Stimulated activated CD4-positive, alpha-beta T cell treated with anti-CD3 and anti-CD28 coated beads, Interleukin-4, amount 100 ng/mL, for 1 hour (primary cell): Measurements from ENCODE around the gene ATAD3A.
"Not testable (repeated sequence)": the region's sequence is repeated elsewhere in the genome, so short reads cannot be mapped to it uniquely, and the experiment has no call there.

Source experiments
- DNase-seq: peaks from one replicate; pipeline ENCODE4 v3.0.0-alpha.2; 2020

ATAD3A gene

DNA sequence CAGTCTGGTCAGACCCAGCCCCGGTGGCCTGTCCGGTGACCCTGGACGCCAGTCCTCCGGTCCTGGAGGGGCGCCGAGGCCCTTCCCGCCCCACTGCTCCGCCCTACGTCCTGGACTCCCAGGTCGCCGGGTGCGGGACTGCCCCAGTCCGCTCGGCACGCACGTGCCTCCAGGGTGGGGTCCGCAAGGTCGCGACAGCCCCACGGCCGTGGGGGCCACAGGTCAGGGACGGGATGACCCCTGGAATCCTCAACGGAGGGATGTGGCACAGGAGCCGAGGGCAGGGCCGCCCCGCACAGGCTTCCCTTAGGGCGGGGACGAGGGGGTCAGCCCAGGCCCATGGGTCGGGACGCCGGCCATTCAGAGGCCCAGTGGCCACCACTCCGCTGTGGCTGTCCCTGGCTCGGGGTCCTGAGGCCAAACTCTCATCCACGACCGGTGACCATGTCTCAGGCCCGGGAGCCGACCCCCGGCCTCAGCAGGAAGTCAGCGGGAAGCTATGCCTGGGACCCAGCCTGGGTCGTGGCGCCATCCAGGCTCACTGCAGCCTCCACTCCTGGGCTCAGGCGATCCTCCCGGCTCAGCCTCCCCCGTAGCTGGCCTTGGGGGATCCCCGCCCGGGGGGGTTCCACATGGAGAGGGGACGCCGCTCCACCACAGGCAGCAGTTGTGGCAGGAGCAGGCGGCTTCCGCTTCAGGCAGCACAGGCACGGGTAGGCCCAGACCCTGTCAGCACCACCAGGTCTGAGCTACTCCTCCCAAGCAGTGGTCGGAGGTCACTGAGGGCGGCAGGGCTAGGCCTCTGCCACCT, 29.1 kb downstream of the ATAD3A start:
- no peak for DNase-seq

DNA sequence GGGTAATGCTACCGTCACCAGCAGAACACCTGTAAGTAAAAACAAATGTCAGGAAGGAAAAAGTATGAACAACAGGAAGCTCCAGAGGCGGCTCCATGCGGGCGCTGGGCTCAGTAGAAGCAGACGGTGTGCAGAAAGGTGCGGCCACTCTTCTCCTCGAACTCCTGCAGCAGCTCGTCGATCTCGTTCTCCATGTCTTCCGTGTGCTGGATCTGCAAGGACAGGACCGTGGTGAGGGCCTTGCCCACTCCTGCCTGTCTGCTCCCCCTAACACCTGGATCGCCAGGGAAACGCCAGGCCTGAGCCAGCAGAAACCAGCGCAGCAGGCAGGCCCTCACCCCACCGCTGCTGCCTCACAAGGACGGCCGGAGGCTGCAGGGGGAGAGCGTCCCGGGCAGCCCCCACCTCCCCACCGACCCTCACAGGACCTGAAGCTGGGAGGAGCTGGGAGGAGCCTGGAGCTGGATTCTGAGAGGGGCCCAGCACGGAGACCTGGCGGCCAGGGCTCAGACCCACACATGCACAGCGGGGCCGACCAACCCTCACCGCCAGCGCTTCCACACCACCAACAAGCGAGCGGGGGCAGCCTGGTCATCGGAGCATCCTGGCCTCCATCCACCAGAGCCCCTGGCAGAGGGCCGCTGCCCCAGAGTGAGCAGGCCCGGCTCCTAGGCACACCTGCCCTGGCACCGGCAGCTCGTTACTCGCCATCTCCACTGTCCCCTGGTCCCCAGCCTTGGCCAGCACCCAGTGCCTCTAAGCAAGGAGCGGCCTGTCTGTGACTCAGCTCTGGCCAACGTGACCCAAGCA, 30.2 kb downstream of the ATAD3A start:
- DNase-seq = no peak

DNA sequence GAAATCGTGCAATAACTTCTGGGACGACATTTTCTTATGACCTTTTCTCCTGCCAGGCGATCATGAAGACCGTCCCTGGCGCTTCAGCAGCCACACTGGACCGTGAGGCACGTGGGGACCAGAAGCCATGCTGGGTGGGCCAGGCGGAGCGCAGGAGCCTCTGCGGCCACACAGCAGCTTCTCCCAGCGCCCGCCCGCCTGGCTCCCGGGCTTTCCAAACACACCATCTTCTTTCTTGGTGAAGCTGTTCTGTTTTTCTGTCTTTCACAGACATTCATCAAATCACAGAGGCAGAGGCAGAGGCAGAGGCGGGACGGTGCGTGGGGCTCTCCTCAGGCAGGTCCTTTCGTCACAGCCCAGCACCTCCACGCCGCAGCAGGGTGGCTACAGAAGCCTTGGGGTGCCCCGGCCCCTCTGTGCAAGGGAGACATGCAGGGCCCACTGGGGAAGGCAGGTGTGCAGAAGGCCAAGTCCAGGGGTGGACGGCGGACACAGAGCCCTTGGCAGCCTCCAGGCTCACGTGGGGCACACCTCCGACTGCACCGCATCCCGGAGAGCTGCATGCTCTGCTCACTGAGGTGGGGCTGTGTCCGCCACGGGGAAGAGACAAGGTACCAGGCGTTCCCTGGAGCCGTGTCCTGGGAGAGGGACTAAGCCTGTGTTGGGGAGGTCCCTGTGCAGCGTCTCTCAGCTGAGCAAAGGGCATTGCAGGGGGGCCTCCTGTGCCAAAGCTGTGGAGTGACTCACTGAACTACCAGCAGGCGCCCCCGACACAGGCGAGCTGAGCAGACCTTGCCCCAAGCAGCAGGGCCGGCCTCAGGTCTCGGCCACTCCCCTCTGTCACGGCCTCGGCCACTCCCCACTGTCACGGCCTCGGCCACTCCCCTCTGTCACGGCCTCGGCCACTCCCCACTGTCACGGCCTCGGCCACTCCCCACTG, 31.1 kb downstream of the ATAD3A start:
- DNase-seq = no peak

DNA sequence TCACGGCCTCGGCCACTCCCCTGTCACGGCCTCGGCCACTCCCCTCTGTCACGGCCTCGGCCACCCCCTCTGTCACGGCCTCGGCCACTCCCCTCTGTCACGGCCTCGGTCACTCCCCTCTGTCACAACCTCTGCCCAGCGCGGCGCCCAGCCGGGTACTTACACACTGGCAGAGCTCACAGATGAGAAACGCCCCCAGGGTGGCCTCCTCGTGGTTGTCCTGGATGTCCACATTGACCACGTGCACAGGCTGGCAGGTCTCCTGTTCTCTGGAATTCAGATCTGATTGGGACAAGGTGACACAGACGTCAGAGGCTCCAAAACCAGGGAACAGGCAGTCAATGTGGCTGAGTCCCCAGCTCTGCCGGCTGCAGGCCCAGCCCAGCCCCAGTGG, 31.7 kb downstream of the ATAD3A start:
- no peak for DNase-seq

DNA sequence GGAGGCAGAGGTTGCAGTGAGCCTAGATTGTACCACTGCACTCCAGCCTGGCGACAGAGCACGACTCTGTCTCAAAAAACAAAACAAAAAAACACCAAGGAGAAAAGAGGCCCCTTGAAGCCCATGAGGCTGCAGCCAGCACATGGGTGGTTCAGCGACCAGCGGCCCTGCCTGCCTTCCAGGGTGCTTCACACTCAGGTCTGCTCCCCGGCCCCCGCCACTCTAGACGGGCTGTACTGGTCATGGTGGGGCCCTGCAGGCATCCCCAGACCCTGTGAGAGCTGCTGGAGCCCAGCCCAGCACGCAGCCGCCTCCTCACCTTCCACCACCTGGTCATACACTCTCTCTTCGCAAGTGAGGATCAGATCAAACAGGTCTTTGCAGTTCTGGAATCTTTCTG, 32.6 kb downstream of the ATAD3A start:
- no peak for DNase-seq

DNA sequence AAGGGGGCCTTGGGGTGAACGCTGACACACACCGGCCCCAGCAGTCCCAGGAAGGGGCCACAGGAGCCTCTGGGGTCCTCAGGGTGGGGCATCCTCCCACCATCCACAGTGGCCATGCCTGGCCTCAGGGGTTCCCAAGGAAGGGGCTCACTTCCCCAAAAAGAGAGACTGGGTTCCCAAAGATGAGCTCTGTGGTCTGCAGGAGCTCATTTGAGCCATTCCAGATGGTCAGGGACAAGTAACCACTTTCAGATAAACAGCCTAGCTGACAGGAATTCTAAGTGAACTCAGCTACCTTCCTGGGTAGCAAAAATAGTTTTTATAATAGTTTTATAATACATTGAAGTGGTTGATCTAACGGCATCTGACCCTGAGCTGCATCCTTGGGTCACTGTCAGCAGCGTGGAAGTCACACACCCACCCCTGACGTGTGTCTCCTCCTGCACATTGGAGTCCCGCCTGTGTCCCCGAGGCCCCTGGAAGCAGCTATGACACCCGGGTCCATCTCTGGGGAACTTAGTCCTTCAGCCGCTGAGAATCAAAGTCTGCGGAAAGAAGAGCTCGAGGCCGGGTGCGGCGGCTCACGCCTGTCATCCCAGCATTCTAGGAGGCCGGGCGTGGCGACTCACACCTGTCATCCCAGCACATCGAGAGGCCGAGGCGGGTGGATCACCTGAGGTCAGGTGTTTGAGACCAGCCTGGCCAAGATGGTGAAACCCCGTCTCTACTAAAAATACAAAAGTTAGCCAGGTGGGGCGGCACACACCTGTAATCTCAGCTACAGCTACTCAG, 34.2 kb downstream of the ATAD3A start:
- DNase-seq = no peak

DNA sequence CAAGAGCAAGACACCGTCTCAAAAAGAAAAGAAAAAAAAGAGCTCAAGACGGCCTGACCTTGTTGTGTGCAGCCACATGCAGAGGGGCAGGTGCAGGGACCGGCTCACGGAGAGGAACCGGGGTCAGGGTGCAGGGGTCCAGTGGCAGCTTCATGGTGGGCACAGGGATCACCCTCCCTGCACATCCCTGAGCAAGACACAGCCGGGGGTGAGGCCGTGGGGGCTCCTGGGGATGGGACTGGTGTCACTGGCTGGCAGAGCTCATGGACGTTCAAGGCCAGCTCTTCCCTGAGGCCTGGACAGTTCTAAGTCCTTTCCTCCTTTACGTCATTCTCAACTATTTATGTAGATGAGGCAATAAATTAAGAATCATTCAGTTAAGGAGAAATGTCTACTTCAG, 35.0 kb downstream of the ATAD3A start:
- no peak for DNase-seq

DNA sequence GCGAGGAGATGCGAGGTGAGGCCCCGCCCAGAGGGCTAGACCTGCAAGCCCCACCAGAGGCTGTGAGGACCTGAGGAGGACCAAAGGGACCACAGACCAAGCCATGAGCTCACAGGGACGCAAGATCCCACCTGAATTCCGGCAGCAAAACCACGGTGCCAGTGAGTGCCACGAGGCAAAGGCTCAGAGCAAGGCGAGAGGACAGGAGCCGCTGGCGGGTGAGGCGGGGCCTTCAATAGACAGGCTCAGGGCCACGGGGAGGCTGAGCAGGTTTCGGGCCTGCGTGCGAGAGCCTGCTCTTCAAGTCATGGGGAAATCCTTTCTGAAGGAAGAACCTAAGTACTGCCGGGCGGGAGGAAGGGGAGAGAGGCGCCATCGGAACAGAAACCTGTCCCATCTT, 35.5 kb downstream of the ATAD3A start:
- no peak for DNase-seq

DNA sequence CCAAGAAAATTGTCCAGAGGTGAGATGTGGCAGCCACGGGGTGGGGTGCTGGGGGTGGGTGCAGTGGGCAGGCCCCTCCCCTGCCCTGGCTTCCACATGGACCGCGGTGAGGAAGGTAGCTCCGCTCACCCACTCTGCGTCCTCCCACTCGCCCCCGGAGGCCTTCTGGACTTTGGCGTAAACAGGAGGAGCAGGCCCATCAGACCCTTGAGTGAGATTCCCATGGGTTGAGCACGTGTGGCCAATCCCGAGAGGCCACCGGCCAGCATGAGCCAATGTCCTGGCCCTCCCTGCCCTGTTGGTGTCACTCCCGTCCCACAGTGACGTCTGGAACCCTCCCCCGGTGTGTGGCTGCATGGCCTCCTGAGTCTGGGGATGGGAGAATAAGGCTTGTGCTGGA, 36.6 kb downstream of the ATAD3A start:
- no peak for DNase-seq

DNA sequence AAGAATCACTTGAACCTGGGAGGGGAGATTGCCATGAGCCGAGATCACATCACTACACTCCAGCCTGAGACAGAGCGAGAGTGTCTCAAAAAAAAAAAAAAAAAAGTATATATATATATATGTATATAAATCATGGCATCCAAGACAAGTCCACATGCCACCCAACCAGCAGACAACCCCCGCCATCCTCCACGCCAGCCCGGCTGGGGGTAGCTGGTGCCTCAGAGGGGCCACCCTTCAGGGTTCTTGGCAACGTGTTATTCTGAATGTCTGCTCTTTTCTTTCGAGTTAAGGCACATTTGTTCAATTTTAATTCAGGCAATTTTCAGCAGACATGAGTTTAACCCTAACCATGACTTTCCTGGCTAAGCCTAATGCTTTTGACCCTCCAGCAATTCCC, 38.1 kb downstream of the ATAD3A start:
- DNase-seq = no peak

DNA sequence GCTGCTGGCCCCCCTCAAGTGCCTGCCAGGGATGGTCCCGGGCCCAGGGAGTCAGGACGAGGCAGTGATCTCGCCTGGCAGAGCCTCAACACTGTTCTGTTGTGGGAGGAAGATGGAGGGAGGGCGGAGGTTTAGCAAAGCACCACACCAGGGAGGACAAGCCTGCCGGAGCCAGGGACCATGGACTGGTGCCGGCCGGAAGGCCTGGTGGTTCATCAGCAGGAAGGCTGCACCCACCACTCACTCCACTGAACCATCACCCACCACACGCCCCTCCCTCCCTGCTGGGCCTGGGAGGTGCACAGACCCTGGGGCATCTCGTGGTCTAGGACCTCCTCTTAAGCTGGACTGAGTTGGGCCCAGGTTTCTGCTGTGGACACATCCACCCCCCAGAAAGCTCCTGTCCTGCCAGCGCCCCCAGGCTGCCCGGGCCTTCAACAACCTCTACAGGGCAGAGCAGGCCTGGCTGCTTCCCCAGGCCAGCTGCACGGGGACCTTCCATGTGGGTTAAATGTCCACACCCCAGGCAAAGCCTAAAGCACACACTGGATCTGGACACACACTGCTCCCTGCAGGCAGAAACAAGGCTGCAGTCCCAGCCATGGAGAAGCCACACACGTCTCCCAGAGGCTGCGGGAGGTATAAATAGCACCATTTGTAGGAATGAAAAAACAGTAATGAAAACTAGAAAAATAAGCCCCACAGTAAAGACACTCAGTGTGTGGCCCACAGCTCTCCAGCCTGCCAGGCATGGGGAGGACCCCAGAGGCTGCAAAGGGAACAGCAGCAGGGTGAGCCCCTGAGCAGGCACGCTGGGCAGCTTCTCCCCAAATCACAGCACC, 38.9 kb downstream of the ATAD3A start:
- no peak for DNase-seq

DNA sequence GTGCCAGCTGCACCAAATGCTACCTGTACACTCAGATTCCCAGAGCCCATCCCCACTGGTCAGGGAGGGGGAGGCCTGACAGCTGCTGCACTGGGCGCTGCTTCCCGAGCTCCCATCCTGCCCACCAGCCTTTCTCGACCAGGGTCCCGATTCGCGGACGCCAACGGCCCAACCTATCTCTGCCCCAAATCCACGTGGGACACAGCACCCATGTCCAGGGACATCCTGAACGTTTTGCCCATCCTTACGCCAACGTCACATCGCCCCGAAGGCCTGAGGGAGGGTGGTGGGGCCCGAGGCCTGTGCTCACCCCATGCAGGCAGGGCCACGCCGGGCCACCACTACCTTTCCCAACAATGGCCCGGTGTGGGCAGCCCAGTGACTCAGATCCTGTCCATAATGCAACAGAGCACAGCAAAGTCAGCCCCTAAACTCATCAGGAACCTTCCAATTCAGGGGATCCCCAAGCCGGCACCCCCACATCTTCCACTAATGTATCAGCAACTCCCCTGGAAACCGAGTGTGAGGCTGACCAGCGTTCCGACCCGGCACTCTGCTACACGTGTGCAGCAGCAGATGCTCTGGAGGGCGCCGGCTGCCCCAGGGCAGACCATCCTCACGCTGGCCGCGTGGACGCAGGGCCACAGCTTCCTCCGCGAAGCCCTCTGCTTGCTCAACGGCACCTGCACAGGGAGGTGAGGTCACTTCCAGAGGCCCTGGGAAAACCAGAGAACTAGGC, 39.7 kb downstream of the ATAD3A start:
- DNase-seq = no peak

DNA sequence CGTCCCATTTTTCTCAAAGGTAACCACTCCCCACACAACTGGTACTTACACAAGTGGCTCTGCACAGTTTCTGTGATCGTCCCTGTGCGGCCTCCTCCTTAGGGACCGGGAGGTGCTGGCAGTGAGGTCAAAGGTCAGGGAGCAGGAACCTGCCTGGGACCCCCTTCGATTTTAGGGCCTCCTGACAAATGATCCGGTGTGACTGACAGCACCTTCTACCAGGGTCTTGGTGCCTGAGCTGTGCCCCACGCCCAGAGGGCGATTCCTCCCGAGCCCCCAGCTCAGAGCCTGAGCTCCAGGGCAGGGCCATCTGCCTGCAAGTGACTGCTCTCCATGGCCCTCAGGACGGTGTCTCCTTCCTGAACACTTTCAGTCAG, 40.3 kb downstream of the ATAD3A start:
- DNase-seq = no peak

DNA sequence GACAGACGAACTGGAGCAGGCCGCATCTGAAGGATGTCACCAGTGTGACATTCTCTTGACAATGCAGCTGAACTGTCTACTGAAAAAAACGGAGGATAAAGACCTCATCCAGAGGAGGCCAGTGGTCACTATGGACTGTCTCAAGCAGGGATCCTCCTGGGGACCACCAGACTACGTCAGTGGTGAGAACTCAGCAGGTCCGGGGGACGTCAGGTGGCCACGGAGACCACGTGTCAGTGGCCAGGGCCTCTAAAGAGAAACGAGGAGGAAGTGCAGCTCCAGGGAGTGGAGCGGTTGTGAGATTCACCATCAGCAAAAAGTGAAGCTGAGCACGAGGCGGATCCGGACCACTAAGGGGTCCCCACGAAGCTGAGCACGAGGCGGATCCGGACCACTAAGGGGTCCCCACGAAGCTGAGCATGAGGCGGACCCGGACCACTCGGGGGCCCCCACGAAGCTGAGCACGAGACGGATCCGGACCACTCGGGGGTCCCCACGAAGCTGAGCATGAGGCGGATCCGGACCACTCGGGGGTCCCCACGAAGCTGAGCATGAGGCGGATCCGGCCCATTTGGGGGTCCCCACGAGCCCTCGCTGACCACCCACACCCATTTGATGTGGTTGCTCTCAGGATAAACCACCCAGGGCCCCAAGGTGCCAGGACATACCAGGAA, 42.0 kb downstream of the ATAD3A start:
- no peak for DNase-seq

DNA sequence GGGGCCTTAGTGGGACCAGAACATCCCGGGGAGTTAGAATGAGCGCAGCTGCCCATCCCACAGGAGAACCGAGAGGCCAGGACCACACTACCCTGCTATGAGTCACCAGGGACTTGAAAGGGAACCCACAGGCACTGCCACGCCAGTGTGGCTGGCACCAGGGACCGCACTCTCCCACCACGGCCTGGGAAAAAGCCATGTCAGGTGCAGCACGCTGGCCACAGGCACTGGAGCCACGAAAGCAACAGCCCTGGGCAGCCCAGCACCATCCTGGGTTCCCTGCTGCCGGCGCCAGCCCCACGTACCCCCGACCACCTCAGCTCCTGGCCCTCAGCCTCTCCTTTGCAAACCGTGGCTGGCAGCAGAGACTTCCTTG, 42.6 kb downstream of the ATAD3A start:
- DNase-seq = no peak

DNA sequence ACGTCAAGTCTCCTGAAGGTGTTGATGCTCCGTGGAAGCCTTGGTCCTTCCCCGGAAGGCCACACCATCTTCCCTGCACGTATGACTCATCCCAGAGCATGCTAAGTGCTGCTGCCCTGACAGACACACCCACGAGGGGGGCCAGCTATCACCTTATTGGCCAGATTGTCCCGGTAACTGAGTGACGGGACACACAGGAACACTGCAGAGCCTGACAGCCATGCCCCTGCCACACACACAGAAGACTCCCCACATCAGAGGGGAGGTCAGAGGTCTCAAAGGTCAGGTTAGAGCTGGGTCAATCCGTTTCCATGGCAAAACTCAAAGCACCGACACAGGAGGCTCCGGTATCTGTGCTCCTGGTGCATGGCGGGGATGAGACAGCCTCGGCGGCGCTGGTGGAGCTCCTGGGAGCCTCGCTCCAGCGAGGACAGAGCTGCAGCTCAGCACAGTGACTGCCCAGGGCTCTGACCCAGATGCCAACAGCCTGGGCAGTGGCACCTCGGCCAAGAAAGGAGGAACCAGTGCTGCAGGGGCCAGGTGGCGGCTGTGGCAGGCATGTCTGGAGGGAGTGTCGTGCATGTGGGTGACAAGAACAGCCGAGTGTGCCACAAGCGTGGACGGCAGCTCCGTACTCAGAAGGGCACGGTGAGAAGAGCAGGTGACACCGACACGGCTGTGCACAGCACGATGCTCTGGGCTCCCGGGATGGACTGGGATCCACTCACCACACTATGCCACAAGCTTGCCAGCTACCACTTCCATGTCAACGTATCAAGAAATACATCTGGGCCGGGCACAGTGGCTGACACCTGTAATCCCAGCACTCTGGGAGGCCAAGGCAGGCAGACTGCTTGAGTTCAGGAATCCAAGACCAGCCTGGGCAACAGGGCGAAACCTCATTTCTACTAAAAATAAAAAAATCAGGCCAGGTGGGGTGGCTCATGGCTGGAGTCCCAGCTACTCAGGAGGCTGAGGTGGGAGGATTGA, 43.3 kb downstream of the ATAD3A start:
- DNase-seq = no peak

DNA sequence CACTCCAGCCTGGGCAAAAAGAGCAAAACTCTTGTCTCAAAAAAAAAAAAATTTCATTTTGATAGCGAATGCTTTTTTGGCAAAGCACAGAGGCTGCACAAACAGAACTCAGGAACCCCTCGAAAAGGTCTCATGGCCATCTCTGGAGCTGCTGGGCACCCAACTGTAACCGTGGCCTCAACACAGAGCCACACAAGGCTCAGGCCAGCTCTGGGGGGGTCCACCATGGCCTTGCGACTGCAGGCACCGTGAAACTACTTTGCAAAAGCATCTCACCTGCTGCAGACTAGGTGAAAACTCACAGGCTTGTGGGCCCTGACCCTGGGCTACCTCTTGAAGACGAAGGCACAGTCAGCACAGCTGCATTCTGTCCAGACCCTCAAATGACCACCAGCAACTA, 44.5 kb downstream of the ATAD3A start:
- no peak for DNase-seq

DNA sequence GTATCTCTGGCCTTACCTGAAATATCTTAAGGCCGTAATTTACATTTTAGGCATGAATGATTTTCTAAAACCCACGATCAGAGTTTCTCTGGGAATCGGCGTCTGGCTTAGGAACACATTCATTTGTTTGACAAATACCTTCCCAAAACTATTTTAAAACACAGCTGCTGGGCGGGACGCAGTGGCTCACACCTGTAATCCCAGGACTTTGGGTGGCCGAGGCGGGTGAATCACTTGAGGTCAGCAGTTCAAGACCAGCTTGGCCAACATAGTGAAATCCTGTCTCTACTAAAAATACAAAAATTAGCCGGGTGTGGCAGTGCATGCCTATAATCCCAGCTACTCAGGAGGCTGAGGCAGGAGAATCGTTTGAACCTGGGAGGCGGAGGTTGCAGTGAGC, 45.0 kb downstream of the ATAD3A start:
- not testable (repeated sequence) for DNase-seq

DNA sequence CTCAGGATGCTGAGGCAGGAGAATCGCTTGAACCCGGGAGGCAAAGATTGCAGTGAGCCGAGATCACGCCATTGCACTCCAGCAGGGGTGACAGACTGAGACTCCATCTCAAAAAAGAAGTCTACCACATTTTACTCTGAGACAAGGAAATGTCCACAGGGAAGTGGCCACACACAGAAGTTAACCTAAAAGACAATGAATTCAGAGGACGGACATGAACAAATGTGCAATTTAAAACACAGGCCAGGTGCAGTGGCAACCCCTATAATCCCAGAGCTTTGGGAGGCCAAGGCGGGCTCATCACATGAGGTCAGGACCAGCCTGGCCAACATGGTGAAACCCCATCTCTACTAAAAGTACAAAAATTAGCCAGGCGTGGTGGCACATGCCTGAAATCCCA, 45.7 kb downstream of the ATAD3A start:
- DNase-seq = not testable (repeated sequence)
